T-helper 1 cell treated with Interleukin-12 subunit alpha and Interleukin-12 subunit beta and Interleukin-4 antibody, amounts not matched to agents 30 μg/mL and 1 μg/mL, for 36 hours (primary cell): Measurements from ENCODE around the gene NANOG.
"Not testable (repeated sequence)": the region's sequence is repeated elsewhere in the genome, so short reads cannot be mapped to it uniquely, and the experiment has no call there.

Experiments
- H3K27ac Mint-ChIP-seq: one replicate; pipeline ENCODE4 v1.8.0; 2021; ENCODE audit warnings: mild to moderate bottlenecking, mixed read lengths
- H3K27me3 Mint-ChIP-seq: one replicate; pipeline ENCODE4 v1.8.0; 2021; ENCODE audit warnings: low read depth, mixed read lengths
- H3K36me3 Mint-ChIP-seq: one replicate; pipeline ENCODE4 v1.8.0; 2021; ENCODE audit warnings: low read depth, mixed read lengths
- H3K4me1 Mint-ChIP-seq: one replicate; pipeline ENCODE4 v1.8.0; 2021; ENCODE audit warnings: low read depth, mixed read lengths
- H3K4me3 Mint-ChIP-seq: one replicate; pipeline ENCODE4 v1.8.0; 2021; ENCODE audit warnings: mild to moderate bottlenecking, moderate library complexity, mixed read lengths
- H3K9me3 Mint-ChIP-seq: one replicate; pipeline ENCODE4 v1.8.0; 2021; ENCODE audit warnings: mixed read lengths

The NANOG gene

DNA sequence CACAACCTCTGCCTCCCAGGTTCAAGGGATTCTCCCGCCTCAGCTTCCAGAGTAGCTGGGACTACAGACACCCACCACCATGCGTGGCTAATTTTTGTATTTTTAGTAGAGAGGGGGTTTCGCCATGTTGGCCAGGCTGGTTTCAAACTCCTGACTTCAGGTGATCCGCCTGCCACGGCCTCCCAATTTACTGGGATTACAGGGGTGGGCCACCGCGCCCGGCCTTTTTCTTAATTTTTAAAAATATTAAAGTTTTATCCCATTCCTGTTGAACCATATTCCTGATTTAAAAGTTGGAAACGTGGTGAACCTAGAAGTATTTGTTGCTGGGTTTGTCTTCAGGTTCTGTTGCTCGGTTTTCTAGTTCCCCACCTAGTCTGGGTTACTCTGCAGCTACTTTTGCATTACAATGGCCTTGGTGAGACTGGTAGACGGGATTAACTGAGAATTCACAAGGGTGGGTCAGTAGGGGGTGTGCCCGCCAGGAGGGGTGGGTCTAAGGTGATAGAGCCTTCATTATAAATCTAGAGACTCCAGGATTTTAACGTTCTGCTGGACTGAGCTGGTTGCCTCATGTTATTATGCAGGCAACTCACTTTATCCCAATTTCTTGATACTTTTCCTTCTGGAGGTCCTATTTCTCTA lies at the start of gene NANOG:
Gene NANOG, plus strand, starts transcription at position 519 of the 645 bp plus-strand sequence. CDS start 213 bp downstream, outside the sequence.
- H3K36me3 Mint-ChIP-seq, H3K27ac Mint-ChIP-seq, H3K4me1 Mint-ChIP-seq, H3K9me3 Mint-ChIP-seq, H3K4me3 Mint-ChIP-seq: not testable (repeated sequence)
- peaks cover 15% of the 10 kb centered on the region for H3K27me3 Mint-ChIP-seq

DNA sequence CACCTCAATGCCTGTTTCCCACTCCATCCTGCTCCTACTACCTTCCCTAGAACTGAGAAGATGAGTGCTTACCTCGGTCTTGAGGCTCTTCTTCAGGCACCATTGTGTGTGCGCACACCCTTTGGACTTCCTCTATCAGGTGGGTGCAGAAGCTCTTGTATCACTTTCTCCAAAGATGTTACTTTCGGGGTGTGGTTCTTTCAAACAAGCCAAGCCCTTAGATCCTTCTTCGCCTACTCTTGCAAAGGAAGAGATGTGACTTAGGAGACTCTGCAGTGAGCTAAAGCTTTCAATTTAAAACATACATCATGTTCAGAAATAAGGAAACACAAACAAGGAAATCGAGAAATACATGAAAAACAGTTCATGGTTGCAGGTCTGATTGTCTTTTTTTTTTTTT lies 42.0 kb upstream of the NANOG start, which contains the start of gene CLEC4C:
Gene CLEC4C, minus strand, starts transcription at position 130 of the 400 bp plus-strand sequence. Its CDS starts 27 bp downstream, at position 103.
- H3K36me3 Mint-ChIP-seq, result no peaks in the 10 kb centered on the region
- no peaks in the 10 kb centered on the region for H3K9me3 Mint-ChIP-seq
- no peak within 1 kb of the TSS for H3K4me3 Mint-ChIP-seq
- no peaks in the 10 kb centered on the region for H3K4me1 Mint-ChIP-seq
- no peak within 1 kb of the TSS for H3K27ac Mint-ChIP-seq
- no peaks in the 10 kb centered on the region for H3K27me3 Mint-ChIP-seq

DNA sequence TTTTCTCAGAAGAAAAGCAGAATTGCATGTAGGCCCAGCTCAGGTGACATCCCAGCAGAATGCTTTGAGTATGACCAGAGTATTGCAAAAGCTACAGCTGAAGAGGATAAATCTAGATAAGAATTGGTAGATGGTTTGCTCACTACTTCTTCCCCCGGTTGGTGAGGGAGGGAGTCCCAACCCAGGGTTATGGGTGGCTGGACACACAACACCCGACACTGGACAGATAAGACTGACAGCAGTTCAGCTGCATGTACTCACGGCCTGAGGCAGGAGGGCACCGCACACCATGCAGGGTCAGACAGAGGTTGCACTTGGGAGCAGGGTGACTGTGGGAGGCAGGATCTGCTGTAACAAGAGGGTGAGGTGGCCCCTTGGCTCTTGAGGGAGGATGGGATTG lies 40.4 kb upstream of the NANOG start:
- Mint-ChIP-seq H3K4me1 (peaks cover 2% of the 10 kb centered on the region), H3K4me3 (no peak overlapping the region), H3K27ac (no peak overlapping the region), H3K9me3 (no peaks in the 10 kb centered on the region), H3K36me3 (no peaks in the 10 kb centered on the region), H3K27me3 (no peaks in the 10 kb centered on the region)

DNA sequence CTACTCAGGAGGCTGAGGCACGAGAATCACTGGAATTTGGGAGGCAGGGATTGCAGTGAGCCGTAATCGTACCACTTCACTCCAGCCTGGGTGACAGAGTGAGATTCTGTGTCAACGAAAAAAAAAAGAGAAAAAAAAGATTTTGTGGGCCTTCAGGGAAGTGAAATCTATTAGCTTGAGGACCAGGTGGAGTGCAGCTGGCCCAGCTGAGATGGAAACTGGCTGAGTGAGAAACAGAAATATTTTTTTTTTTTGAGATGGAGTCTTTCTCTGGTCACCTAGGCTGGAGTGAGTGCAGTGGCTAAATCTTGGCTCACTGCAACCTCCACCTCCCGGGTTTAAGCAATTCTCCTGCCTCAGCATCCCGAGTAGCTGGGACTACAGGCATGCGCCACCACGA lies 39.8 kb upstream of the NANOG start:
- H3K36me3 Mint-ChIP-seq, result no peaks in the 10 kb centered on the region
- H3K4me3 Mint-ChIP-seq, result no peak overlapping the region
- H3K27me3 Mint-ChIP-seq, result no peaks in the 10 kb centered on the region
- peaks cover 2% of the 10 kb centered on the region for H3K4me1 Mint-ChIP-seq
- H3K9me3 Mint-ChIP-seq, result no peaks in the 10 kb centered on the region
- no peak overlapping the region for H3K27ac Mint-ChIP-seq

DNA sequence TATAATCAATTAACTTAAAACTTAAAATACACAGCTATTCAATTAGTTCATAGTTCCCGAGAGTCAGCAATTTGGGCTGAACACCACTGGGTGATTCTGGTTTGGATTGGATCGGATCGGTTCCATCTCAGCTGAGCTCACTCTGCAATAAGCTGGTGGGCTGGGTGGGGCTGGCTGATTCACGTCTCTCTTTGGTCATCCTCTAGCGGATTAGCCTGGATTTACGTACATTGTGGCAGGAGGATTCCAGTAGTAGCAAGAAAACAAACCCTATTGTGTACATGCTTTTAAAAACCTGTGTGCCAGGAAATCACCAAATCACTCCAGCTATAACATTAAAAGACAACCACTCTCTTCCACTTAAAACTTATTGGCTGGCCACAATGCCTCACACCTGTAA lies 38.9 kb upstream of the NANOG start:
- Mint-ChIP-seq H3K9me3 (no peaks in the 10 kb centered on the region), H3K27ac (no peak overlapping the region), H3K36me3 (no peaks in the 10 kb centered on the region), H3K4me3 (no peak overlapping the region), H3K27me3 (no peaks in the 10 kb centered on the region), H3K4me1 (peaks cover 2% of the 10 kb centered on the region)

DNA sequence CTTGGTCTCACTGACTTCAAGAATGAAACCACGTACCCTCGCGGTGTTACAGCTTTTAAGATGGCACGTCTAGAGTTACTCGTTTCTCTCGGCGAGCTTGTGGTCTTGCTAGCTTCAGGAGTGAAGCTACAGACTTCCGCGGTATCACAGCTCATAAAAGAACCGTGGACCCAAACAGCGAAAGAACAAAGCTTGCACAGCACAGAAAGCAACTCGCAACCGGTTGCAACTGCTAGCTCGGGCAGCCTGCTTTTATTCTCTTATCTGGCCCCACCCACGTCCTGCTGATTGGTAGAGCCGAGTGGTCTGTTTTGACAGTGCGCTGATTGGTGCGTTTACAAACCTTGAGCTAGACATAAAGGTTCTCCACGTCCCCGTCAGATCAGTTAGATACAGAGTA lies 37.8 kb upstream of the NANOG start:
- Mint-ChIP-seq H3K4me1 (peaks cover 5% of the 10 kb centered on the region), H3K27ac (no peak overlapping the region)

DNA sequence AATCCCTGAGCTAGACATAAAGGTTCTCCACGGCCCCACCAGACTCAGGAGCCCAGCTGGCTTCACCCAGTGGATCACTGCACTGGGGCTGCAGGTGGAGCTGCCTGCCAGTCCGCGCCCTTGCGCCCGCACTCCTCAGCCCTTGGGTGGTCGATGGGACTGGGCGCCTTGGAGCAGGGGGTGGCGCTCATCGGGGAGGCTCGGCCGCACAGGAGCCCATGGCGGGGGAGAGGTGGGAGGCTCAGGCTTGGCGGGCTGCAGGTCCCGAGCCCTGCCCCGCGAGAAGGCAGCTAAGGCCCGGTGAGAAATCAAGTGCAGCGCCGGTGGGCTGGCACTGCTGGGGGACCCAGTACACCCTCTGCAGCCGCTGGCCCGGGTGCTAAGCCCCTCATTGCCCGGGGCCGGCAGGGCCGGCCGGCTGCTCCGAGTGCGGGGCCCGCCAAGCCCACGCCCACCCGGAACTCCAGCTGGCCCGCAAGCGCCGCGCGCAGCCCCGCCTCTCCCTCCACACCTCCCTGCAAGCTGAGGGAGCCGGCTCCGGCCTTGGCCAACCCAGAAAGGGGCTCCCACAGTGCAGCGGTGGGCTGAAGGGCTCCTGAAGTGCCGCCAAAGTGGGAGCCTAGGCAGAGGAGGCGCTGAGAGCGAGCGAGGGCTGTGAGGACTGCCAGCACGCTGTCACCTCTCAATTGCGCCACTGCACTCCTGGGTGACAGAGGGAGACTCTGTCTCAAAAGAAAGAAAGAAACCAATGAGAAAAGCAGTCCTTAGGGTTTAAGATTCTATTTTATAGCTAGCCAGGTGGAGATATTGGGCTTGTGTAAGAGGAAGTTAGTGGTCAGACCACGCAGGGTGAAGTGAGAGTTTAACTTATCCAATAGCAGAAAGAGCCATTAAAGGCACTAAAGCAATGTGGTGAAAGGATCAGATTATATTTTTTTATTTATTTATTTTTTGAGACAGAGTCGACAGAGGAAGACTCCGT lies 37.0 kb upstream of the NANOG start:
- H3K4me3 Mint-ChIP-seq, H3K27ac Mint-ChIP-seq, H3K36me3 Mint-ChIP-seq, H3K27me3 Mint-ChIP-seq, H3K9me3 Mint-ChIP-seq, H3K4me1 Mint-ChIP-seq: not testable (repeated sequence)

More for the DNA sequence above, 37.8 kb upstream of the NANOG start:
- no peak overlapping the region for H3K4me3 Mint-ChIP-seq
- H3K9me3 Mint-ChIP-seq, result no peaks in the 10 kb centered on the region
- no peaks in the 10 kb centered on the region for H3K36me3 Mint-ChIP-seq
- no peaks in the 10 kb centered on the region for H3K27me3 Mint-ChIP-seq

DNA sequence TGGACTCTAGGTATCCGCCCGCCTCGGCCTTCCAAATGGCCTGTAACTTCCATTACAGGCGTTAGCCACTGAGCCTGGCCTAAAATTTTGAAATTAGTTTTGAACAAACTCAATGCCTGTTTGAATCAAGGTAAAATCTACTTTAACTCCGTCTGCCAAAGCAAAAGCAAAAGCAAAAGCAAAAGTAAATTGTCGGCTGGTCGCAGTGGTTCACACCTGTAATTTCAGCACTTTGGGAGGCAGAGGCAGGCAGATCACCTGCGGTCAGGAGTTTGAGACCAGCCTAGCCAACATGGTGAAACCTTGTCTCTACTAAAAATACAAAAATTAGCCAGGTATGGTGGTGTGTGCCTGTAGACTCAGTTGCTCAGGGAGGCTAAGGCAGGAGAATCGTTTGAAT lies 33.5 kb upstream of the NANOG start:
- H3K36me3 Mint-ChIP-seq, H3K27ac Mint-ChIP-seq, H3K4me1 Mint-ChIP-seq, H3K9me3 Mint-ChIP-seq, H3K27me3 Mint-ChIP-seq: not testable (repeated sequence)
- H3K4me3 Mint-ChIP-seq, result peak overlapping the region; percentile 14

DNA sequence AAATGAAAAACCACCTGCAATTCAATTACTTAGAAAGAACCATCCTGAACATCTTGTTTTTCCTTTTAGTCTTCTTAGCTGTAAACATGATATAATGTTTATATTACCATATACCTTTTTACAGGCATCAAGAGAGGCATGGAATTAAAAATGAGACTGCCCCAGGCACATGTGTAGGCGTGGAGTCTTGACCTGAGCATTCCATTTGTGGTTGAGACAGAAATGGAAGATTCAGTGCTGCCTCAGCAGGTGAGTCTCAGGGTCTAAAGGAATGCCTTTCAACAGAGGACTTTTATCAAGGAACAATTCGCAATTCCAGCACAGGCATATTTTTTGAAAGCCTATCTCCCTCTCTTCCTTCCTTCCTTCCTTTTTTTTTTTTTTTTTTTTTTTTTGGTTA lies 32.2 kb upstream of the NANOG start:
- no peak overlapping the region for H3K4me3 Mint-ChIP-seq
- H3K27ac Mint-ChIP-seq, result no peak overlapping the region
- H3K4me1 Mint-ChIP-seq, result peaks cover 5% of the 10 kb centered on the region
- no peaks in the 10 kb centered on the region for H3K9me3 Mint-ChIP-seq
- no peaks in the 10 kb centered on the region for H3K27me3 Mint-ChIP-seq
- H3K36me3 Mint-ChIP-seq, result no peaks in the 10 kb centered on the region

DNA sequence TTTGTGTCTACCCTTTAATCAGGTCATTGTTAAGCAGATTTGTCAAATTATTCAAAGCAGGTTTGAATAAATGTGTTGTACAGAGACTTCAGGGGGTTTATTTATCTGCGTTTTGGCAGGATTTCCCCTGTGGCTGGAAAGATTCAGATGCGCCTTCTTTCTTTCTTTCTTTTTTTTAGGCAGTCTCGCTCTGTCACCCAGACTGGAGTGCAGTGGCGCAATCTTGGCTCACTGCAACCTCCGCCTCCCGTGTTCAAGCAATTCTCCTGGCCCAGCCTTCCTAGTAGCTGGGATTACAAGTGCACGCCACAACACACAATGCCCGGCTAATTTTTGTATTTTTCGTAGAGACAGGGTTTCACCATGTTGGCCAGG lies 30.4 kb upstream of the NANOG start:
- peaks cover 3% of the 10 kb centered on the region for H3K4me1 Mint-ChIP-seq
- H3K27me3 Mint-ChIP-seq, result no peaks in the 10 kb centered on the region
- H3K4me3 Mint-ChIP-seq, result no peak overlapping the region
- H3K36me3 Mint-ChIP-seq, result no peaks in the 10 kb centered on the region
- no peak overlapping the region for H3K27ac Mint-ChIP-seq
- no peaks in the 10 kb centered on the region for H3K9me3 Mint-ChIP-seq

DNA sequence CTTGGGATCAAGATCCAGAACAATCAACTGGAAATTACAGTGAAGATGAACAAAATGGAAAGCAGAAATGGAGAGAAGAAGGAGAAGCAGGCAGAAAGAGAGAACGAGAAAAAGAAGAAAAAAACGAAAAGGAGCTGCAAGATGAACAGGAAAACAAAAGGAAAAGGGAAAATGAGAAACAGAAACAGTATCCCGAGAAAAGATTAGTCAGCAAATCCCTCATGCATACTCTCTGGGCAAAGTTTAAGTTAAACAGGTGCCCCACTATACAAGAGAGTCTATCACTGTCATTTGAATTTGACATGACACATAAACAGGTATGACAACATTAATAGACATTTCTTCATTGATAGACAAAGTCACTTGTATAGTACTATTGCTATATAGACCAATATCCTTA lies 19.2 kb upstream of the NANOG start:
- H3K4me1 Mint-ChIP-seq, result no peaks in the 10 kb centered on the region
- no peaks in the 10 kb centered on the region for H3K27me3 Mint-ChIP-seq
- H3K9me3 Mint-ChIP-seq, result no peaks in the 10 kb centered on the region
- H3K27ac Mint-ChIP-seq, result no peak overlapping the region
- H3K36me3 Mint-ChIP-seq, result no peaks in the 10 kb centered on the region
- no peak overlapping the region for H3K4me3 Mint-ChIP-seq

DNA sequence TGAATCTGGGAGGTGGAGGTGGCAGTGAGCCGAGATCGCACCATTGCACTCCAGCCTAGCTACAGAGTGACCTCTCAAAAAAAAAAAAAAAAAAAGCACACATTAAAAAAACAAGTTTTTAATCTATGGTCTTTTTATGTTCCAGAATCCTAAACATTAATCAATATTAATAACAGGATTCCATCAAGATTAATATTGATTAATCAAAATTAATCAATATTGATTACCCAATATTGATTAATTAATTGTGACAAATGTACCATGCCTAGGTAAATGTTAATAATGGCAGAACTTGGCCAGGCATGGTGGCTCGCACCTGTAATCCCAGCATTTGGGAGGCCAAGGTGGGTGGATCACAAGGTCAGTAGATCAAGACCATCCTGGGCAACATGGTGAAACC lies 7.9 kb upstream of the NANOG start:
- Mint-ChIP-seq H3K36me3 (no peaks in the 10 kb centered on the region), H3K4me1 (no peaks in the 10 kb centered on the region), H3K27me3 (no peaks in the 10 kb centered on the region), H3K9me3 (no peaks in the 10 kb centered on the region), H3K27ac (no peak overlapping the region), H3K4me3 (no peak overlapping the region)

DNA sequence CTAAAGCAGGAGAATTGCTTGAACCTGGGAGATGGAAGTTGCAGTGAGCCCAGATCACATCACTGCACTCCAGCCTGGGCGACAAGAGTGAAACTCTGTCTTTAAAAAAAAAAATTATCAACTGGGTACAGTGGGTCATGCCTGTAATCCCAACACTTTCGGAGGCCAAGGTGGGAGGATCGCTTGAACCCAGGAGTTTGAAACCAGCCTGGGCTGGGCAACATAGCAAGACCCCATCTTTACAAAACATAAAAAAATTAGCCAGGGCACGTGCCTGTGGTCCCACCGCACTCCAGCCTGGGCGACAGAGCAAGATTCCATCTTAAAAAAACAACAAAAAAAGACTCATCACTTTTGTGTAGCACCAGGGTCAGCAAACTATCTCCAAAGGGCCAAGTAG lies 7.1 kb upstream of the NANOG start:
- Mint-ChIP-seq H3K27ac (no peak overlapping the region), H3K4me1 (no peaks in the 10 kb centered on the region), H3K36me3 (no peaks in the 10 kb centered on the region), H3K4me3 (no peak overlapping the region), H3K27me3 (peaks cover 5% of the 10 kb centered on the region), H3K9me3 (no peaks in the 10 kb centered on the region)

DNA sequence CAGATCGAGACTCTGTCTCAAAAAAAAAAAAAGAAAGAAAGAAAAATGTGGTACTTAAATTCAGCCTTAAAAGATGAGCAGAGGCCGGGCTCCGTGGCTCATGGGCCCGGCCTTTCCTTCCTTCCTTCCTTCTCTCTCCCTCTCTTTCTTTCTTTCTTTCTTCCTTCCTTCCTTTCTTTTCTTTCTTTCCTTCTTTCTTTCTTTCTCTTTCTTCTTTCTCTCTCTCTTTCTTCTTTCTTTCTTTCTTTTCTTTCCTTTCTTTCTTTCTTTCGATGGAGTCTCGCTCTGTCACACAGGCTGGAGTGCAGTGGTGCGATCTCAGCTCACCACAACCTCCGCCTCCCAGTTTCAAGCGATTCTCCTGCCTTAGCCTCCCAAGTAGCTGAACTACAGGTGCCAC lies 5.8 kb upstream of the NANOG start:
- not testable (repeated sequence) for H3K27ac Mint-ChIP-seq, H3K4me3 Mint-ChIP-seq, H3K27me3 Mint-ChIP-seq, H3K36me3 Mint-ChIP-seq, H3K9me3 Mint-ChIP-seq, H3K4me1 Mint-ChIP-seq

DNA sequence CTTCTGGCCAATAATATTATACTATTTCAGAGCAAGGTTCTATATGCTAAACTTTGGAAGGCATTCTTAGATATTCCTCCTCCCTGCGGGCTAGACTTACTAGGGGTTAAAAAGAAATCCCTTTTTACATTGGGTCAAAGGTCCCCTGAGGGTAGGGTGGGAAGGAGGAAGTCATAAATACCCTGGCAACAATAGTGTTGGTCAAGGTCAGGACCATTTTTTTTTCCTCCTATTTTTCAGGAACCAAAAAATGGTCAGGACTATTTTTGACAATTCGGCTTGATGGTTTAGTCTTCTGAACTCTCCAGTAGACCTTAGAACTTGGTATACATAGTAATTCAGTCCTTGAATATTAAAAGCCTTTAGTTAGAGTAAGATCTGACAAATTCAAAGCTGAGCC lies 4.5 kb upstream of the NANOG start:
- Mint-ChIP-seq H3K27me3 (peaks cover 6% of the 10 kb centered on the region), H3K36me3 (no peaks in the 10 kb centered on the region), H3K27ac (no peak overlapping the region), H3K4me1 (no peaks in the 10 kb centered on the region), H3K9me3 (no peaks in the 10 kb centered on the region), H3K4me3 (no peak overlapping the region)
